NCI-H748 (cell line): ENCODE data around the gene TLE5.

ENCODE experiments used
- DNase-seq: peaks from one replicate; lab custom pipeline; 2025; ENCODE audit not compliant: unreplicated experiment; lab: John Stamatoyannopoulos, UW

Gene TLE5

GRCh38 chr19:3062165-3063105 is at the start of gene TLE5:
TSS of gene TLE5 (minus strand) at chr19:3062495. CDS start at chr19:3062200, 295 bp downstream.
- peak; percentile 71 for DNase-seq

GRCh38 chr19:3111586-3112247 is 49.4 kb upstream of the TLE5 start:
- no peak for DNase-seq

GRCh38 chr19:3110126-3110825 is 48.0 kb upstream of the TLE5 start:
- no peak for DNase-seq

GRCh38 chr19:3109491-3109890 is 47.2 kb upstream of the TLE5 start:
- DNase-seq: no peak

- peak; percentile 48 for DNase-seq
Observed at GRCh38 chr19:3108775-3109174, 46.5 kb upstream of the TLE5 start.

- DNase-seq: no peak
Observed at GRCh38 chr19:3107658-3108057, 45.4 kb upstream of the TLE5 start.

GRCh38 chr19:3106509-3107141 is 44.3 kb upstream of the TLE5 start:
- DNase-seq: no peak

- no peak for DNase-seq
Observed at GRCh38 chr19:3105641-3106508, 43.6 kb upstream of the TLE5 start.

- DNase-seq: no peak
Observed at GRCh38 chr19:3104708-3104983, 42.4 kb upstream of the TLE5 start.

- DNase-seq: no peak
Observed at GRCh38 chr19:3102239-3103140, 40.2 kb upstream of the TLE5 start.

GRCh38 chr19:3100747-3101730 is 38.7 kb upstream of the TLE5 start:
- DNase-seq: no peak

GRCh38 chr19:3100331-3100730 is 38.0 kb upstream of the TLE5 start:
- DNase-seq: no peak

- no peak for DNase-seq
Observed at GRCh38 chr19:3099347-3100145, 37.3 kb upstream of the TLE5 start.

GRCh38 chr19:3098515-3099346 is 36.4 kb upstream of the TLE5 start:
- DNase-seq: no peak

GRCh38 chr19:3098141-3098514 is 35.8 kb upstream of the TLE5 start:
- DNase-seq: no peak

- DNase-seq: no peak
Observed at GRCh38 chr19:3097442-3097871, 35.2 kb upstream of the TLE5 start.
